CD14-positive monocyte (primary cell): ENCODE results near the gene SLC25A29. TPM values are rescaled to one million over a fixed set of nuclear protein-coding genes. Genes with fewer than 3 reads are reported as not detected.

Experiments used
- DNase-seq, 3 donors: peaks; one replicate each; pipeline ENCODE4 v3.0.0-alpha.2; 2011 to 2022
- H2AFZ ChIP-seq: 2 replicates; pipeline ENCODE4 v1.6.0; 2012; ENCODE audit warnings: mild to moderate bottlenecking, low read depth, low read length, inconsistent platforms; ENCODE audit not compliant: insufficient read depth, poor library complexity, severe bottlenecking
- H3K27ac ChIP-seq, 2 donors: 1 replicate in 1 of 2; 2 replicates in 1 of 2; pipeline ENCODE4 v1.5.1; 2012 to 2013; ENCODE audit warnings: low read length in 2 of 2, control low read depth in 1 of 2, inconsistent platforms in 1 of 2, low read depth in 1 of 2, mild to moderate bottlenecking in 1 of 2
- H3K27me3 ChIP-seq, 2 donors: one replicate each; pipeline versions ENCODE4 v1.6.0 to v1.6.1; 2011 to 2013; ENCODE audit warnings: low read length in 2 of 2; ENCODE audit not compliant: control insufficient read depth in 2 of 2, insufficient read depth in 2 of 2
- H3K36me3 ChIP-seq, 2 donors: replicated peaks in 1 of 2; 1 replicate in 1 of 2; 2 replicates in 1 of 2; pipeline versions ENCODE4 v1.5.1 to v1.6.1; 2012 to 2013; ENCODE audit warnings: low read length in 2 of 2, control low read depth in 1 of 2, inconsistent platforms in 1 of 2, mild to moderate bottlenecking in 1 of 2; ENCODE audit not compliant: insufficient read depth in 2 of 2, control insufficient read depth in 1 of 2
- H3K4me1 ChIP-seq, 2 donors: 1 replicate in 1 of 2; 2 replicates in 1 of 2; pipeline versions ENCODE4 v1.5.1 to v1.6.1; 2012 to 2013; ENCODE audit warnings: low read length in 2 of 2, control low read depth in 1 of 2, inconsistent platforms in 1 of 2, mild to moderate bottlenecking in 1 of 2, moderate library complexity in 1 of 2; ENCODE audit not compliant: insufficient read depth in 2 of 2, control insufficient read depth in 1 of 2
- H3K4me2 ChIP-seq: replicated peaks from 2 replicates; pipeline ENCODE3; 2012; ENCODE audit warnings: low read length, moderate library complexity, mild to moderate bottlenecking; ENCODE audit not compliant: poor library complexity, severe bottlenecking; ENCODE audit errors: extremely low read depth
- H3K4me3 ChIP-seq, 3 experiments: fragments of 200-600 bp in 1 of 3; sonication (generic) in 1 of 3; replicated peaks in 1 of 3; 1 replicate in 2 of 3; 2 replicates in 1 of 3; pipeline ENCODE4 v1.5.1; 2011 to 2013; ENCODE audit warnings: low read length in 3 of 3, mild to moderate bottlenecking in 3 of 3, control low read depth in 2 of 3, low read depth in 2 of 3, inconsistent platforms in 1 of 3, moderate library complexity in 1 of 3
- H3K79me2 ChIP-seq: 2 replicates; pipeline ENCODE4 v1.6.0; 2012; ENCODE audit warnings: mild to moderate bottlenecking, control low read depth, inconsistent platforms, low read length, moderate library complexity; ENCODE audit not compliant: insufficient read depth
- H3K9ac ChIP-seq: 2 replicates; pipeline ENCODE4 v1.6.0; 2017; ENCODE audit warnings: low read length, mild to moderate bottlenecking; ENCODE audit not compliant: insufficient read depth, poor library complexity, severe bottlenecking
- H3K9me3 ChIP-seq, 2 donors: replicated peaks in 1 of 2; 1 replicate in 1 of 2; 2 replicates in 1 of 2; pipeline versions ENCODE4 v1.5.1 to v1.6.1; 2012 to 2013; ENCODE audit warnings: low read length in 2 of 2, control low read depth in 1 of 2; ENCODE audit not compliant: control insufficient read depth in 1 of 2, insufficient read depth in 1 of 2
- H4K20me1 ChIP-seq: 2 replicates; pipeline ENCODE4 v1.6.0; 2012; ENCODE audit warnings: mild to moderate bottlenecking, low read length, control low read depth, moderate library complexity; ENCODE audit not compliant: insufficient read depth
- H3K27ac Mint-ChIP-seq, 7 donors: one replicate each; pipeline ENCODE4 v1.8.0; 2020; ENCODE audit warnings: mild to moderate bottlenecking in 7 of 7, mixed read lengths in 7 of 7, moderate library complexity in 6 of 7, inconsistent platforms in 2 of 7
- H3K27me3 Mint-ChIP-seq, 3 donors: one replicate each; pipeline ENCODE4 v1.8.0; 2021 to 2022; ENCODE audit warnings: low read depth in 3 of 3, mild to moderate bottlenecking in 3 of 3, mixed read lengths in 3 of 3, moderate library complexity in 3 of 3, inconsistent platforms in 1 of 3
- H3K36me3 Mint-ChIP-seq, 2 donors: one replicate each; pipeline ENCODE4 v1.8.0; 2020; ENCODE audit warnings: mixed read lengths in 2 of 2, inconsistent platforms in 1 of 2, mild to moderate bottlenecking in 1 of 2
- H3K4me1 Mint-ChIP-seq: one replicate; pipeline ENCODE4 v1.8.0; 2020; ENCODE audit warnings: mild to moderate bottlenecking, mixed read lengths
- H3K4me3 Mint-ChIP-seq, 2 donors: one replicate each; pipeline ENCODE4 v1.8.0; 2020; ENCODE audit warnings: mild to moderate bottlenecking in 2 of 2, mixed read lengths in 2 of 2, moderate library complexity in 1 of 2
- H3K9me3 Mint-ChIP-seq, 7 donors: one replicate each; pipeline ENCODE4 v1.8.0; 2020 to 2022; ENCODE audit warnings: mixed read lengths in 7 of 7, mild to moderate bottlenecking in 6 of 7, moderate library complexity in 6 of 7, inconsistent platforms in 2 of 7
- WGBS: methylation state at CpG from one replicate; pipeline ENCODE4 v1.1.5; 2013; ENCODE audit warnings: missing lambda C conversion rate; ENCODE audit not compliant: insufficient coverage; 5-methylcytosine and 5-hydroxymethylcytosine counted together
- intact Hi-C, 2 donors: fragments of 100-400 bp; cut with micrococcal nuclease; formaldehyde crosslinking; loops; one replicate each; pipeline versions ENCODE4 v1.15.0 to v1.15.1; 2023
- polyA minus RNA-seq: library from RNA; depleted of rRNA, polyadenylated mRNA; stranded (reverse); fragments of >200 nt; gene quantifications from 2 replicates; pipeline ENCODE4 v1.2.3, GENCODE V29; 2012
- polyA plus RNA-seq, 3 donors: library from polyadenylated mRNA; depleted of rRNA in 1 of 3; unstranded in 2 of 3; stranded (reverse) in 1 of 3; fragments of 300-500 nt in 2 of 3; fragments of >200 nt in 1 of 3; fragmentation: Illumina TruSeq in 2 of 3; gene quantifications; 1 replicate in 2 of 3; 2 replicates in 1 of 3; pipeline ENCODE4 v1.2.3, GENCODE V29; 2012 to 2021
- total RNA-seq, 12 experiments: library from RNA in 1 of 12; stranded (reverse) in 1 of 12; fragments of 120-200 nt in 1 of 12; gene quantifications; one replicate each; pipeline ENCODE4 v1.2.4 and lab custom pipeline; 2013 to 2026; ENCODE audit warnings: mixed read lengths in 6 of 12, inconsistent platforms in 1 of 12
- TF ChIP-seq, protein P1 (sequence below): fragments of 200-600 bp; IDR thresholded peaks from one replicate; pipeline ENCODE4 v1.8.0; 2022; ENCODE audit warnings: antibody characterized with exemption, mild to moderate bottlenecking

SLC25A29 gene, protein sequence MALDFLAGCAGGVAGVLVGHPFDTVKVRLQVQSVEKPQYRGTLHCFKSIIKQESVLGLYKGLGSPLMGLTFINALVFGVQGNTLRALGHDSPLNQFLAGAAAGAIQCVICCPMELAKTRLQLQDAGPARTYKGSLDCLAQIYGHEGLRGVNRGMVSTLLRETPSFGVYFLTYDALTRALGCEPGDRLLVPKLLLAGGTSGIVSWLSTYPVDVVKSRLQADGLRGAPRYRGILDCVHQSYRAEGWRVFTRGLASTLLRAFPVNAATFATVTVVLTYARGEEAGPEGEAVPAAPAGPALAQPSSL
- total RNA-seq (2013) = 30.8 TPM
- polyA plus RNA-seq (100 to 1,000 TPM in 1 of 3 donors, 10 to 100 TPM in 2; 16.9 to 114 (median 33.3) TPM), polyA minus RNA-seq (39.5 and 39.9 TPM in 2 replicates), total RNA-seq (lab: John Stamatoyannopoulos, UW) (3.6 to 35.0 (median 19.3) reads per million in 11 experiments)

DNA sequence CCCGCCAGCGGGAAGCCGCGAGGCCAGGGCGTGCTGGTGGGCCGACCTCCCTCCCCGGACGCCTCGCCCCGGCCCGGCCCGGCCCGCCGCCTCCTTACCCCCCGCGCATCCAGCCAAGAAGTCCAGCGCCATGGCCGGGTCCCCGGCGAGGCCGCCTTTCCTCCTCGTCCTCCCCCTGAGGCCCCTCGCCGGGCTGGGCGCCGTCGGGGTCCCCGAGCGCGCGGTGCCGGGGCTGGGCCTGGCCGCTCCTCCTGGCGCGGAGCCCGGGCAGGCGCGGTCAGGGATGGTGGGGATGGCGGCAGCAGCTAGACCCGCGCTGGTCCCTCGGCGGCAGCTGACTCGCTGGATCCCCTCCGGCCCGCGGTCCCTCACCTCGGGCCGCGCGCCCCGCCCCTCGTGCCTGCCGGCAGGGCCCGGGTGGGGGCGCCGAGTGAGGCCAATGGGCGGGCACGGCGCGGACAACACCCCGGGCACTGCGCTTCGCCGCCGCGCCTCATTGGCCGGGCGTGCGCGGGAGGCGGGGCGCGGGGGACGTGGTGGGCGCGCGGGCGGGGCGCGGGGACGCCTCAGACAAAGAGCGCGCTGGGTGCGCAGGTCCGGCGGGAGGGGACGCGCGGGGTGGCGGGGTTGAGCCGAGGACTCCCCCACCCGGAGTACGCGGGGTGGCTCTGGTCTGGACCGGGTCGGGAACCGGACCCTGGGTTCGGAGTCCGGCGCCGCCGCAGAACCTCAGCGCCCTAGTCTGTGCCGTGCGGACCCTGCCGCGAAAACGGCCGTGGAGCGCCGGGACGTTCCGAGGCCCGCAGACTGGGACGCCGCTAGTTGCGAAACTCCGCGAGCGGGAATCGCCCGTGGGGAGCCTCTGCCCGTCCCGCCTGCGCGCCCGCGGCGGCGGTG is at the start of gene SLC25A29:
Gene SLC25A29 (minus strand): TSS at position 344 of the 897 bp plus-strand sequence. CDS start 212 bp downstream, at position 132.
- intact Hi-C loops = loop anchor here (2.0 to 5.0 kb wide), 4 partner anchors 36 to 71 kb away; partner anchors contain the start of gene WDR25 (in 2 of the 2)
- H3K36me3 ChIP-seq = no peaks in the 10 kb centered on the region
- H3K27ac Mint-ChIP-seq = peak within 1 kb of the TSS in 6 of 7 donors; percentile 38 to 93 (median 83)
- WGBS = under 1% methylated on average over 130 of the region's 131 CpGs
- peaks cover 46 to 58% of the 10 kb centered on the region in 2 donors for H3K4me1 ChIP-seq
- H3K27me3 ChIP-seq = no peaks in the 10 kb centered on the region
- H3K27me3 Mint-ChIP-seq = peaks cover 8 to 19% (median 9%) of the 10 kb centered on the region in 3 donors
- H3K9me3 Mint-ChIP-seq = peaks cover 0 to 4% (median 0%) of the 10 kb centered on the region in 7 donors
- peak within 1 kb of the TSS; percentile 93 to 95 for H3K4me3 Mint-ChIP-seq
- peak; percentile 71 to 78 (median 71) for DNase-seq
- H3K27ac ChIP-seq = peak within 1 kb of the TSS; percentile 43 to 83
- H3K4me2 ChIP-seq = peak within 1 kb of the TSS; percentile 93
- peaks cover 33% of the 10 kb centered on the region for H3K79me2 ChIP-seq
- H3K9ac ChIP-seq = peak within 1 kb of the TSS; percentile 84
- H4K20me1 ChIP-seq = peaks cover 17% of the 10 kb centered on the region
- H3K4me1 Mint-ChIP-seq = peaks cover 55% of the 10 kb centered on the region
- peaks cover 0 to 4% of the 10 kb centered on the region in 2 donors for H3K36me3 Mint-ChIP-seq
- TF ChIP-seq, protein P1, sequence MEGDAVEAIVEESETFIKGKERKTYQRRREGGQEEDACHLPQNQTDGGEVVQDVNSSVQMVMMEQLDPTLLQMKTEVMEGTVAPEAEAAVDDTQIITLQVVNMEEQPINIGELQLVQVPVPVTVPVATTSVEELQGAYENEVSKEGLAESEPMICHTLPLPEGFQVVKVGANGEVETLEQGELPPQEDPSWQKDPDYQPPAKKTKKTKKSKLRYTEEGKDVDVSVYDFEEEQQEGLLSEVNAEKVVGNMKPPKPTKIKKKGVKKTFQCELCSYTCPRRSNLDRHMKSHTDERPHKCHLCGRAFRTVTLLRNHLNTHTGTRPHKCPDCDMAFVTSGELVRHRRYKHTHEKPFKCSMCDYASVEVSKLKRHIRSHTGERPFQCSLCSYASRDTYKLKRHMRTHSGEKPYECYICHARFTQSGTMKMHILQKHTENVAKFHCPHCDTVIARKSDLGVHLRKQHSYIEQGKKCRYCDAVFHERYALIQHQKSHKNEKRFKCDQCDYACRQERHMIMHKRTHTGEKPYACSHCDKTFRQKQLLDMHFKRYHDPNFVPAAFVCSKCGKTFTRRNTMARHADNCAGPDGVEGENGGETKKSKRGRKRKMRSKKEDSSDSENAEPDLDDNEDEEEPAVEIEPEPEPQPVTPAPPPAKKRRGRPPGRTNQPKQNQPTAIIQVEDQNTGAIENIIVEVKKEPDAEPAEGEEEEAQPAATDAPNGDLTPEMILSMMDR = no peak
- H2AFZ ChIP-seq = peak within 1 kb of the TSS; percentile 71
- H3K4me3 ChIP-seq = peak within 1 kb of the TSS; percentile 71 to 81 (median 73)
- H3K9me3 ChIP-seq = no peaks in the 10 kb centered on the region

DNA sequence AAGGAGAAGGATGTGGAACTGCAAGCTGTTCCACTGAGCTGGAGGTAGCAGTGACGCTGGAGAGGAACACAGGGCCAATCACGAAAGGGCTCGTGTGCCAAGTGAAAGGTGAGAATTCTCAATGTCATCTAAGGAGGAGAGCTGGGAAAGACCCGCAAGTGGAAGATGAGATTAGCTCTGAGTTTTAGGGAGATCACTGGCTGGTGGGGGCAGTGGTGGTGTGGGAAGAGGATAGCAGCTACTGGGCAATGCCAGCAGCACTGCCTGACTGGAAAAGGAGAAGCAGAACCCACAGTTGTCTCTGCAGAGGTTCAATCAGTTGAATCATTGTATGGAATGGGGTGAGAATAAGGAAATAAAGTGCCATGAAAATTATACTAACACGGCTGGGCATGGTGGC is 44.7 kb upstream of the SLC25A29 start:
- Histone ChIP-seq H3K9ac (no peak overlapping the region), H2AFZ (no peak overlapping the region), H4K20me1 (peaks cover 74% of the 10 kb centered on the region), H3K4me1 (peaks cover 14 to 15% of the 10 kb centered on the region in 2 donors), H3K27ac (peak overlapping the region; percentile 61), H3K4me2 (no peak overlapping the region), H3K79me2 (no peaks in the 10 kb centered on the region), H3K27me3 (no peaks in the 10 kb centered on the region), H3K4me3 (no peak overlapping the region), H3K9me3 (no peaks in the 10 kb centered on the region), H3K36me3 (peaks cover 90 to 100% of the 10 kb centered on the region in 2 donors)
- Mint-ChIP-seq H3K27ac (peak overlapping the region; percentile 80 to 95 (median 86)), H3K4me1 (peaks cover 18% of the 10 kb centered on the region), H3K36me3 (peaks cover 91 to 98% of the 10 kb centered on the region in 2 donors), H3K27me3 (no peaks in the 10 kb centered on the region), H3K9me3 (peaks cover 0 to 4% (median 0%) of the 10 kb centered on the region in 7 donors), H3K4me3 (peak overlapping the region in 1 of 2 donors; percentile 56)
- 66% methylated on average over 5 of the region's 5 CpGs for WGBS
- intact Hi-C loops = no loop called here
- TF ChIP-seq, protein P1 = no peak
- DNase-seq = peak in 1 of 3 donors; percentile 23
